ENCODE results near the gene CCNG2.

DNA sequence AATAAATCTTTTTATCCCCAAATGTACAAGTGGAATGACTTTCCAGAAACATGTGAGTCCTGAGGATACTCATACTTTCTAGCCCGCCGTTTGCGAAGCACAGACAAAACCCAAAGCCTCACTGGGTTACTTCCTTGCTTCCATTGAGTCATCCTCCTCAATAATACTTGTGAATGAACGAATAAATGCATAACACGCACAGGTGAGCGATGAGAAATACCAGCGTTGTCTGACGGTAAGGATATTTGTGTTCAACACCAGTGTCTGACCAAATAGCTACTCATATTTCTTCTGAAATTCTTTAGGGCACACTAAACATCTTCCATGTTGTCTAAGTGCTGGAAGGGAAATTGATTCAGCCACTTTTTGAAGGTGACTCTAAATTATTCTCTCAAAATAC, 36.0 kb downstream of the CCNG2 start:
- TF ChIP-seq, protein P1, sequence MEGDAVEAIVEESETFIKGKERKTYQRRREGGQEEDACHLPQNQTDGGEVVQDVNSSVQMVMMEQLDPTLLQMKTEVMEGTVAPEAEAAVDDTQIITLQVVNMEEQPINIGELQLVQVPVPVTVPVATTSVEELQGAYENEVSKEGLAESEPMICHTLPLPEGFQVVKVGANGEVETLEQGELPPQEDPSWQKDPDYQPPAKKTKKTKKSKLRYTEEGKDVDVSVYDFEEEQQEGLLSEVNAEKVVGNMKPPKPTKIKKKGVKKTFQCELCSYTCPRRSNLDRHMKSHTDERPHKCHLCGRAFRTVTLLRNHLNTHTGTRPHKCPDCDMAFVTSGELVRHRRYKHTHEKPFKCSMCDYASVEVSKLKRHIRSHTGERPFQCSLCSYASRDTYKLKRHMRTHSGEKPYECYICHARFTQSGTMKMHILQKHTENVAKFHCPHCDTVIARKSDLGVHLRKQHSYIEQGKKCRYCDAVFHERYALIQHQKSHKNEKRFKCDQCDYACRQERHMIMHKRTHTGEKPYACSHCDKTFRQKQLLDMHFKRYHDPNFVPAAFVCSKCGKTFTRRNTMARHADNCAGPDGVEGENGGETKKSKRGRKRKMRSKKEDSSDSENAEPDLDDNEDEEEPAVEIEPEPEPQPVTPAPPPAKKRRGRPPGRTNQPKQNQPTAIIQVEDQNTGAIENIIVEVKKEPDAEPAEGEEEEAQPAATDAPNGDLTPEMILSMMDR (IDR thresholded peaks at IDR 0.05): no peak
- no peak for TF ChIP-seq POLR2A (IDR thresholded peaks at IDR 0.05)

Measured in thyroid gland (tissue), 4 donors.